Neural progenitor cell (in vitro differentiated cells): ENCODE measurements around the gene PLA2G4A. TPM values are rescaled to one million over a fixed set of nuclear protein-coding genes. Genes with fewer than 3 reads are reported as not detected.

Experiments
- DNase-seq: peaks from one replicate; pipeline ENCODE4 v3.0.0-alpha.2; 2016; ENCODE audit warnings: low spot score
- H2AFZ ChIP-seq: fragments of 200-600 bp; sonication (generic); replicated peaks from 2 replicates; pipeline ENCODE4 v1.6.1; 2016; ENCODE audit warnings: antibody characterized with exemption
- H3F3A ChIP-seq: fragments of 200-600 bp; sonication (generic); 2 replicates; pipeline ENCODE4 v1.6.1; 2016; ENCODE audit warnings: antibody characterized with exemption, low read depth
- H3K27ac ChIP-seq: fragments of 200-600 bp; sonication (generic); 2 replicates; pipeline ENCODE4 v1.5.1; 2016; ENCODE audit warnings: mild to moderate bottlenecking
- H3K27me3 ChIP-seq: fragments of 200-600 bp; sonication (generic); 2 replicates; pipeline ENCODE4 v1.6.1; 2016; ENCODE audit warnings: mild to moderate bottlenecking, moderate library complexity
- H3K36me3 ChIP-seq: fragments of 200-600 bp; sonication (generic); 2 replicates; pipeline ENCODE4 v1.5.1; 2016
- H3K4me1 ChIP-seq: fragments of 200-600 bp; sonication (generic); 2 replicates; pipeline ENCODE4 v1.6.1; 2016; ENCODE audit warnings: mixed run types
- H3K4me2 ChIP-seq: fragments of 200-600 bp; sonication (generic); 2 replicates; pipeline ENCODE4 v1.6.1; 2016
- H3K4me3 ChIP-seq: fragments of 200-600 bp; sonication (generic); 2 replicates; pipeline ENCODE4 v1.5.1; 2016
- H3K79me2 ChIP-seq: fragments of 200-600 bp; sonication (generic); 2 replicates; pipeline ENCODE4 v1.6.1; 2016; ENCODE audit warnings: low read depth
- H3K9ac ChIP-seq: fragments of 200-600 bp; sonication (generic); 2 replicates; pipeline ENCODE4 v1.6.1; 2016
- H3K9me3 ChIP-seq: fragments of 200-600 bp; sonication (generic); 2 replicates; pipeline ENCODE4 v1.5.1; 2016; ENCODE audit warnings: low read depth
- H4K20me1 ChIP-seq: fragments of 200-600 bp; sonication (generic); 2 replicates; pipeline ENCODE4 v1.6.1; 2016; ENCODE audit warnings: low read depth
- H3K27ac Mint-ChIP-seq: 3 replicates; pipeline ENCODE4 v1.8.0; 2021; ENCODE audit warnings: mixed read lengths
- H3K27me3 Mint-ChIP-seq: 2 replicates; pipeline ENCODE4 v1.8.0; 2022; ENCODE audit warnings: low read depth, mild to moderate bottlenecking, inconsistent platforms, moderate library complexity, mixed read lengths; ENCODE audit not compliant: insufficient read depth
- H3K36me3 Mint-ChIP-seq: 3 replicates; pipeline ENCODE4 v1.8.0; 2021; ENCODE audit warnings: mixed read lengths
- H3K4me1 Mint-ChIP-seq: 3 replicates; pipeline ENCODE4 v1.8.0; 2021; ENCODE audit warnings: mixed read lengths
- H3K4me3 Mint-ChIP-seq: 3 replicates; pipeline ENCODE4 v1.8.0; 2021; ENCODE audit warnings: mild to moderate bottlenecking, moderate library complexity, mixed read lengths
- H3K9me3 Mint-ChIP-seq: 3 replicates; pipeline ENCODE4 v1.8.0; 2020; ENCODE audit warnings: mixed read lengths
- CTCF ChIP-seq: fragments of 200-600 bp; sonication (generic); IDR thresholded peaks from 2 replicates; pipeline ENCODE4 v1.5.1; 2017; ENCODE audit warnings: antibody characterized with exemption, mild to moderate bottlenecking
- EZH2 ChIP-seq: fragments of 200-600 bp; sonication (generic); IDR thresholded peaks from 2 replicates; pipeline ENCODE4 v1.6.1; 2017; ENCODE audit warnings: antibody characterized with exemption, mild to moderate bottlenecking, moderate library complexity
- EZH2phosphoT487 ChIP-seq: fragments of 200-600 bp; sonication (generic); IDR thresholded peaks from 2 replicates; pipeline ENCODE4 v1.6.1; 2017; ENCODE audit warnings: antibody characterized with exemption
- total RNA-seq: library from RNA; depleted of rRNA; stranded (reverse); fragments of >200 nt; gene quantifications from 2 replicates; pipeline ENCODE4 v1.2.3, GENCODE V29; 2015; ENCODE audit warnings: low replicate concordance

PLA2G4A gene
- total RNA-seq, 1 donor from 2014 or later = 1.0 TPM

DNA sequence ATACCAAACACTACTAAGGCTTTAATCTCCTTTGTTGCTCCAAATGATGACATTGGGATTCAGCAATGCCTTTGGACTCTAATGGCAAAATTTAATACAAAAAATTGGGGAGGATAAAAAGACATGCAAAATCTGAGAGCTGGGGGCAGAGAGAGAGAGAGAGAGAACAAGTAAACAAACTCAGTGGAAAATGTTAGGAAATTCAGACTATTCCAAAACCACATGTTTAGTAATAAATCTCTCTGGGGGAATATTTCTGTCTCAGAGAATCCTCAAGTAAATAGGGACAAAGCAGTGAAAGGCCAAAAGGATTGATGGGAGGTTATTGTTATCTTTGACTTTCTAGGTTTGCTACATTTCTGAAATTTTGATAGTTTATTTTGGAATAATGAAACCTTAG, 65.7 kb downstream of the PLA2G4A start:
- TF ChIP-seq CTCF = no peak
- no peak for TF ChIP-seq EZH2
- no peak for TF ChIP-seq EZH2phosphoT487
- H3K4me3 Mint-ChIP-seq = no peak overlapping the region
- H3K27me3 ChIP-seq = no peaks in the 10 kb centered on the region
- no peak overlapping the region for H3K9ac ChIP-seq
- H3F3A ChIP-seq = no peaks in the 10 kb centered on the region
- H3K4me1 ChIP-seq = no peaks in the 10 kb centered on the region
- no peak overlapping the region for H3K27ac Mint-ChIP-seq
- H2AFZ ChIP-seq = no peak overlapping the region
- H3K4me1 Mint-ChIP-seq = peaks cover 6% of the 10 kb centered on the region
- peaks cover 2% of the 10 kb centered on the region for H3K27me3 Mint-ChIP-seq
- H3K9me3 ChIP-seq = no peaks in the 10 kb centered on the region
- H4K20me1 ChIP-seq = no peaks in the 10 kb centered on the region
- no peak overlapping the region for H3K4me2 ChIP-seq
- H3K9me3 Mint-ChIP-seq = no peaks in the 10 kb centered on the region
- DNase-seq = no peak
- no peaks in the 10 kb centered on the region for H3K36me3 Mint-ChIP-seq
- H3K36me3 ChIP-seq = no peaks in the 10 kb centered on the region
- no peak overlapping the region for H3K27ac ChIP-seq
- no peak overlapping the region for H3K4me3 ChIP-seq
- no peaks in the 10 kb centered on the region for H3K79me2 ChIP-seq

- no peaks in the 10 kb centered on the region for H3K4me1 ChIP-seq
- no peak overlapping the region for H3K4me3 Mint-ChIP-seq
- no peaks in the 10 kb centered on the region for H3F3A ChIP-seq
- no peak overlapping the region for H3K4me2 ChIP-seq
- no peaks in the 10 kb centered on the region for H3K79me2 ChIP-seq
- no peak overlapping the region for H3K27ac Mint-ChIP-seq
- no peak overlapping the region for H3K4me3 ChIP-seq
- no peaks in the 10 kb centered on the region for H3K9me3 Mint-ChIP-seq
- peaks cover 6% of the 10 kb centered on the region for H3K4me1 Mint-ChIP-seq
- no peaks in the 10 kb centered on the region for H4K20me1 ChIP-seq
- H3K27me3 ChIP-seq = no peaks in the 10 kb centered on the region
- no peaks in the 10 kb centered on the region for H3K9me3 ChIP-seq
- H3K36me3 ChIP-seq = no peaks in the 10 kb centered on the region
- peaks cover 2% of the 10 kb centered on the region for H3K27me3 Mint-ChIP-seq
- DNase-seq = no peak
- no peak overlapping the region for H3K27ac ChIP-seq
- peak overlapping the region; percentile 62 for H2AFZ ChIP-seq
- H3K36me3 Mint-ChIP-seq = no peaks in the 10 kb centered on the region
- no peak overlapping the region for H3K9ac ChIP-seq
- TF ChIP-seq EZH2 (no peak), EZH2phosphoT487 (no peak), CTCF (no peak)
Observed at GRCh38 chr1:186896211-186896610, 67.5 kb downstream of the PLA2G4A start.

- Mint-ChIP-seq H3K4me3 (no peak overlapping the region), H3K36me3 (no peaks in the 10 kb centered on the region), H3K27ac (no peak overlapping the region), H3K27me3 (peaks cover 2% of the 10 kb centered on the region), H3K4me1 (peaks cover 6% of the 10 kb centered on the region), H3K9me3 (no peaks in the 10 kb centered on the region)
- Histone ChIP-seq H2AFZ (peak overlapping the region; percentile 62), H3K9ac (no peak overlapping the region), H4K20me1 (no peaks in the 10 kb centered on the region), H3K4me3 (no peak overlapping the region), H3K27me3 (no peaks in the 10 kb centered on the region), H3K27ac (no peak overlapping the region), H3K9me3 (no peaks in the 10 kb centered on the region), H3K4me2 (no peak overlapping the region), H3K4me1 (no peaks in the 10 kb centered on the region), H3K36me3 (no peaks in the 10 kb centered on the region), H3K79me2 (no peaks in the 10 kb centered on the region), H3F3A (no peaks in the 10 kb centered on the region)
- TF ChIP-seq CTCF (no peak), EZH2phosphoT487 (no peak), EZH2 (no peak)
- no peak for DNase-seq
Observed at GRCh38 chr1:186897008-186897407, 68.3 kb downstream of the PLA2G4A start.
